ENCODE measurements around the gene IRS2.
A peak's percentile ranks its signal among the peaks of the same experiment; 100 is the strongest.
"Not testable (repeated sequence)": the region's sequence is repeated elsewhere in the genome, so short reads cannot be mapped to it uniquely, and the experiment has no call there.

Gene IRS2

DNA sequence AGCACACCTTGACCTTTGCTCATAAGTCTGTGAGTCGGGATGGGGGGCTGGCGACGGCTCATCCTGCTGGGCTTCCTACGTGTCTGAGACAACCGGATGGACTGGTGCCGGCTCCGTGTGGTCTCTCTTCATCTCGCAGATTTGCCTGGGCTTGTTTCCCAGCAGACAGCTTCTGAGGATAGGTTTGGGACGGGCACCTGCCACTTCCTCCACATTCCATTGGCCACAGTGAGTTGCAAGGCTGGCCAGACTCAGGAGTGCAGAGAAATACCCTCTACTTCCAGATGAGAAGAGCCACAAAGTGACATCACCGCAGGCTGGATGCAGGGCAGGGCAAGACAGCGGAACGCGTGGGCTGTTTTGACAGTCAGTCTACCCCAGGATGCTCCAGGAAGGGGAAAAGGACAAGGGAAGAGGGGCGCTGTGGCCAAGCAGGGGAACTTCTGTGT is 48.1 kb downstream of the IRS2 start:
- no peaks in the 10 kb centered on the region for H3K27me3 ChIP-seq (ENCODE audit: insufficient read depth, low read length)
- no peaks in the 10 kb centered on the region for H3K4me1 ChIP-seq (ENCODE audit: insufficient read depth, low read length)
- no peak overlapping the region for H3K4me3 ChIP-seq (ENCODE audit: low read length)
- H2AFZ ChIP-seq (ENCODE audit: low read depth, low read length), result no peak overlapping the region
- H3K9me3 ChIP-seq (ENCODE audit: low read length), result no peaks in the 10 kb centered on the region
- no peaks in the 10 kb centered on the region for H3K36me3 ChIP-seq (ENCODE audit: insufficient read depth, low read length)

DNA sequence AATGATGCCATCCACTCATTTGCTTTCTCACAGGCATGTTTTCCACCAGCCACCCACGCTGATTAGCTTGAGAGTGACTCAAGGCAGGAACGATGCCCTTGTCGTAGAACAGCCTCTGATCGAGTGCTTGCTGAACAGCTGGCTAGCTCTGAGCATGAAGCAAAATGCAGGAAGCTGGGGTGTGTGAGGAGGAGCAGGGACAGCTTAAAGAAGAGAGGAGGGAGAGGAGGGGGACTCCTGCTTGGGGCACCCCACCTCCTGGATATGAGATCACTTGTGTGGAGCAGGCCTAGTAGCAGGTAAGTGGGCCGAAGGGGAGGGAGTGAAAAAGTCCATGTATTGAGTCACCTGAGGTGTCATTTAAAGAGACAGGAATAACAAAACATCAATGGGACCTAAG is 48.8 kb downstream of the IRS2 start:
- H2AFZ ChIP-seq (ENCODE audit: low read depth, low read length), result no peak overlapping the region
- H3K4me1 ChIP-seq (ENCODE audit: insufficient read depth, low read length), result no peaks in the 10 kb centered on the region
- H3K9me3 ChIP-seq (ENCODE audit: low read length), result no peaks in the 10 kb centered on the region
- H3K27me3 ChIP-seq (ENCODE audit: insufficient read depth, low read length), result no peaks in the 10 kb centered on the region
- H3K4me3 ChIP-seq (ENCODE audit: low read length), result no peak overlapping the region
- H3K36me3 ChIP-seq (ENCODE audit: insufficient read depth, low read length), result no peaks in the 10 kb centered on the region

DNA sequence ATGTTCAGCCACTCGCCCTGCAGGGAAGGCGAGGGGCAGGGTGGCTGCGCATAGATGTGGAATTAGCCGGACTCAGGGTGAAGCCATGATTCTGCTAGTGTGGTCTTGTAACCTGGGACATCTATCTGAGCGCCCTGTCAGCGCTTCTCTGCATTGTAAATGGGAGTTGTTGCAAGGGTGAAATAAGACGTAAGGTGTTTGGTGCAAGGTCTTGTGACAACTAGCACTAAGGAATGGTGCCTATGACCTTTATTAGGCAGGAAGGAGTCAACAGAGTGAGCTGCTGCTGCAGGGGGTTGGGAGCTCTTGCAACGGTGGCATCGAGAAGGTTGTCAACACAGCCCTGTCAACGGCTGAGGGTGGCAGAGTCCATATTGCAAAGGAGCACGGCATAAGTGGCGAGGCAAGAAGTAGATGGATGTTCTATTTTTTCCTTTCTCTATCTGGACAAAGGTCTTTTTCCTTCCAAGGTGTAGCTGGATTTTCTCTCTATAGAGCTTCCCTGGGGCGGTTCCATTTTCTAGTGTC is 49.3 kb downstream of the IRS2 start:
- Histone ChIP-seq H3K27me3 (ENCODE audit: insufficient read depth, low read length) (no peaks in the 10 kb centered on the region), H3K36me3 (ENCODE audit: insufficient read depth, low read length) (no peaks in the 10 kb centered on the region), H3K4me3 (ENCODE audit: low read length) (no peak overlapping the region), H3K9me3 (ENCODE audit: low read length) (no peaks in the 10 kb centered on the region), H2AFZ (ENCODE audit: low read depth, low read length) (no peak overlapping the region), H3K4me1 (ENCODE audit: insufficient read depth, low read length) (no peaks in the 10 kb centered on the region)

DNA sequence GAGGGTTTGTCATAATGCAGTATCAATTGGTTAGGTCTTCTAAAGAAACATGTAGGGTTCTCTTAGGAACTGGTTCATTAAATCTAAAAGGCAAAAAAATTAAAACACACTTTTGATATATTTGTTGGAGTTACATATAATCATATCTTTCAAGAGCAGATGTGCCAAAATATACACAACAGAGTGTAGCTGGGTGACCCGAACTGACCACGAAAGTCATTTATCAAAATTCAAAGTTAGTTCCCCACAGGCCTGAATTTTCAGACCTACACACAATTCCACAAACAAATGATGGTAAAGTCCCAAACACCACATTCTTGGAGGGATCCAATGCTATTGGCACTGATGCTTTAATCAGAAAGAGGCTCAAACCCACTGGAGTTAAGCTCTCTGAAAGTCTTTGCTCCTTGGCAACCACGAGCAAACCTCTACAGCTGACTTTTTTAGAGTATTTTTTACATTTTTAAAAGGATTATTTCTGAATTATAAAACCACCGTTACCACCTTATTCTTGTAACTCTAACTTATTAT is 50.9 kb downstream of the IRS2 start:
- Histone ChIP-seq H3K9me3 (ENCODE audit: low read length) (no peaks in the 10 kb centered on the region), H3K36me3 (ENCODE audit: insufficient read depth, low read length) (no peaks in the 10 kb centered on the region), H3K4me3 (ENCODE audit: low read length) (no peak overlapping the region), H3K4me1 (ENCODE audit: insufficient read depth, low read length) (no peaks in the 10 kb centered on the region), H3K27me3 (ENCODE audit: insufficient read depth, low read length) (no peaks in the 10 kb centered on the region), H2AFZ (ENCODE audit: low read depth, low read length) (no peak overlapping the region)

DNA sequence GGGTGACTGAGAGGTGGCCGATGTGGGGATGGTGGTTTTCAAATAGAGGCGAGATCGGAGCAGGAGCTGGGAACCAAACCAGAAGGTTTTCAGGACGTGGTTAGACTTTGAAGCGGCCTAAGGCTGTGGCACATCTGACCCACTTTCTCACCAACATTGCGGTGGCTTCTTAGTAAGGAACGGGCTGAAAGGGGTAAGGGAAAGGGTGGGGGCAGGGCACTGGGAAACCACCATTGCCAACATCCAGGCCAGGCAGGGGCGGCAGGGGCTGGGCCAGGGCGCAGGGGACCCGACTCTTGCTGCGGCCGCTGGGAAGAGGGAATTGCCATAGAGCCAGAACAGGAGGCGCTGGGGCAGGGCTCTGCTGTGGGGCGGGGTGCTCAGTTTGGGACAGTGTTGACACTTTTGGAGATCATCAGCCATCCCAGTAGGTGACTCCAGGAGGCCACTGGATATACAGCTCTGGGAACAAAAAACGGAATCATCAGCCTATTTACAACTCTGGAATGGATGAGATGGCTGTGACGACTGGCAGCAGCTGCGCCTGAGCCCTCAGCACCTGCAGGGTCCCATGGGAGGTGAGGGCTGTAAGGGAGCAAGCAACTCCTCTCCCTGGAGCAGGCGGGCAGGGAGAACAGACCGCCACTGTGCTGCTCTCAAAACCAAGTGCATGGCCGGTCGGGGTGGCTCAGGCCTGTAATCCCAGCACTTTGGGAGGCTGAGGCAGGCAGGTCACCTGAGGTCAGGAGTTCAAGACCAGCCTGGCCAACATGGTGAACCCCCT is 52.2 kb downstream of the IRS2 start:
- H2AFZ ChIP-seq (ENCODE audit: low read depth, low read length), result no peak overlapping the region
- H3K4me1 ChIP-seq (ENCODE audit: insufficient read depth, low read length), result peaks cover 6% of the 10 kb centered on the region
- H3K27me3 ChIP-seq (ENCODE audit: insufficient read depth, low read length), result no peaks in the 10 kb centered on the region
- H3K9me3 ChIP-seq (ENCODE audit: low read length), result no peaks in the 10 kb centered on the region
- no peaks in the 10 kb centered on the region for H3K36me3 ChIP-seq (ENCODE audit: insufficient read depth, low read length)
- no peak overlapping the region for H3K4me3 ChIP-seq (ENCODE audit: low read length)

DNA sequence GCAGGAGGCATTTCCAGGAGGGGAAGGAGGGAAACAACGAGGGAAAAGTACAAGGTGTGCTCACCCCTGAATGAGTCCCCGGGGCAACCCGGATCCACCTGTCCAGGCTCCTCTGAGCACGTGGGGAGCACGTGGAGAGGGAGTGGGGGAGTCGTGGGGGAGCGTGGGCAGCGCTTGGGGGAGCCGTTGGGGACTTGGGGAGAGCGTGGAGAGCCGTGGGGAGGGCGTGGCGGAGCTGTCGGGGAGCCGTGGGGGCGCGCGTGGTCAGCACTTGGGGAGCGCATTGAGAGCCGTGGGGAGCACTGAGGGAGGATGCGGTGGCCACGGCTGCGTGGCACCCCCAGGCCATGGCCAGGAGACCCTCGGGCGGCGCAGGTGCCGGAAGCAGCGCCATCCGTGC is 52.8 kb downstream of the IRS2 start:
- Histone ChIP-seq H3K27me3 (ENCODE audit: insufficient read depth, low read length) (no peaks in the 10 kb centered on the region), H2AFZ (ENCODE audit: low read depth, low read length) (no peak overlapping the region), H3K36me3 (ENCODE audit: insufficient read depth, low read length) (no peaks in the 10 kb centered on the region), H3K9me3 (ENCODE audit: low read length) (no peaks in the 10 kb centered on the region), H3K4me3 (ENCODE audit: low read length) (no peak overlapping the region), H3K4me1 (ENCODE audit: insufficient read depth, low read length) (peaks cover 13% of the 10 kb centered on the region)

GRCh38 chr13:109732470-109733170 is 53.8 kb downstream of the IRS2 start:
- peaks cover 13% of the 10 kb centered on the region for H3K4me1 ChIP-seq (ENCODE audit: insufficient read depth, low read length)
- H2AFZ ChIP-seq (ENCODE audit: low read depth, low read length); H3K27me3 ChIP-seq (ENCODE audit: insufficient read depth, low read length); H3K9me3 ChIP-seq (ENCODE audit: low read length); H3K36me3 ChIP-seq (ENCODE audit: insufficient read depth, low read length); H3K4me3 ChIP-seq (ENCODE audit: low read length): not testable (repeated sequence)

DNA sequence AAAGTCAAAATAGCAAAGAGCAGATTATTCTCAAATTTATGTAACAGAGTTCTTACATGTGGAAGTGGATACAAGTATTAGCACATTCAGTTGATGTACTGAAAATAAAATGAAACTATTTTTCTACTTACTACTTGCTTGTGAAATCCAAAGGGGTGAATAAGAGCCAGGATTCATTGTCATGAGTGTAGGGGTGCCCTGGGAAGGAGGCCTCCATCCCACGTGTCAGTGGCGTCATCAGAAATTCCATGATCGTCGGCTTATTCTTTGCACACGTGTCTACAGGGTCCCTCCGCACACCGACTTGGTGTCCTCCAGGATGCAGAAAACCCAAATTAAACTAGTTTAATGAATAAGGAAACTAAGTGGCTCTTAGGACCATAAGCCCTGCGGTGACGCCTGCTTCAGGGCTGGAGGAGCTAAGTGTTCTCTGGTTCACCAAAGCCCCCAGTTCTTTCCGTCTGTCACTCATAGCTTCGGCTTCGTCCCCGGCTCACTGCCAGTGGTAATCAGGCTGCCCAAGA is 55.5 kb downstream of the IRS2 start:
- H3K36me3 ChIP-seq (ENCODE audit: insufficient read depth, low read length), result no peaks in the 10 kb centered on the region
- no peak overlapping the region for H3K4me3 ChIP-seq (ENCODE audit: low read length)
- H2AFZ ChIP-seq (ENCODE audit: low read depth, low read length), result no peak overlapping the region
- no peaks in the 10 kb centered on the region for H3K27me3 ChIP-seq (ENCODE audit: insufficient read depth, low read length)
- H3K9me3 ChIP-seq (ENCODE audit: low read length), result no peaks in the 10 kb centered on the region
- H3K4me1 ChIP-seq (ENCODE audit: insufficient read depth, low read length), result peaks cover 13% of the 10 kb centered on the region

DNA sequence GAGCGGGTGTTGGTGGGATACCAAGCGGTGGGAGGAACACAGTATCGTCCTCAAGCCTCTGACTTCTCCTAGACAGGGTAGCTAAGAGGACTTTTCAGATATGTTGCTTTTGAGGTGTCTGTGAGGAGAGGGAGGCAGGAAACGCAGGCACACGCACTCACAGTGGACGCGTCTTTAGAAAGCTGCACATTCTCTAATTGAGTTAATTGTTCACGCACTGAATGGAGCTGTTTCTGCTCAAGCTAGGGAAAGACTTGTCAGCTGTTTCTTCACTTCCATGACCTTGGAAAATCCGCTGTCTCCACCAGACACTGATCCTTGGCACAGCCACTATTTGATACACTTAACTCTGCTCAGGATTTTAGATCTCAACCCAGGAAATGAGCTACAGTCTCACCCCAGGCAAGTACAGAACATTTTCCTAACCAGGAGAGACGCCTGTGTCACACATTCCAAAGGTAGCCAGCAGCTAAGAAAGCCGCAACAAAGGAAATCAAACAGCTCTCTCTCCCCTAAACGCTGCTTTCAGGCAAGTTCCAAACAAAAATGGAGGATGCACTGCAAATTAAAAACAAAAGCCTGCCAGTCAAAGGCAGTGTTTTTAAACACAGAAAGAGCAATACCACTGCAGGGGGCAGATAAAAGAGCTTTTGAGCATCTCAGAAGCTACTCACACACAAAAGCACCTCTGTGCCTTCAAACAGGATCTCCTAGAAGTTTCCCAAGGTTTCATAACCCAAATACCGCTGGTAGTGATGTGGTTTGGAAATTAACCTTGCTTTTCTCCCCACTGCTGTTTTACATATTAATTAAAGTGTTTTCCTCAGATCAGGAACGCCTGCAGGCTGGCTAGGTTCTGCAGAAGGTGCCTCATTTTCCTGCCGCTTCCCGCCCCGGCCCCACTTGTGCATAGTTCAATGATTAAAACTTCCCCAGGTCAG is 57.3 kb downstream of the IRS2 start:
- Histone ChIP-seq H3K4me3 (ENCODE audit: low read length) (no peak overlapping the region), H2AFZ (ENCODE audit: low read depth, low read length) (peak overlapping the region; percentile 66), H3K27me3 (ENCODE audit: insufficient read depth, low read length) (no peaks in the 10 kb centered on the region), H3K36me3 (ENCODE audit: insufficient read depth, low read length) (no peaks in the 10 kb centered on the region), H3K4me1 (ENCODE audit: insufficient read depth, low read length) (peaks cover 13% of the 10 kb centered on the region), H3K9me3 (ENCODE audit: low read length) (no peaks in the 10 kb centered on the region)

GRCh38 chr13:109728061-109728460 is 58.3 kb downstream of the IRS2 start:
- no peak overlapping the region for H2AFZ ChIP-seq (ENCODE audit: low read depth, low read length)

DNA sequence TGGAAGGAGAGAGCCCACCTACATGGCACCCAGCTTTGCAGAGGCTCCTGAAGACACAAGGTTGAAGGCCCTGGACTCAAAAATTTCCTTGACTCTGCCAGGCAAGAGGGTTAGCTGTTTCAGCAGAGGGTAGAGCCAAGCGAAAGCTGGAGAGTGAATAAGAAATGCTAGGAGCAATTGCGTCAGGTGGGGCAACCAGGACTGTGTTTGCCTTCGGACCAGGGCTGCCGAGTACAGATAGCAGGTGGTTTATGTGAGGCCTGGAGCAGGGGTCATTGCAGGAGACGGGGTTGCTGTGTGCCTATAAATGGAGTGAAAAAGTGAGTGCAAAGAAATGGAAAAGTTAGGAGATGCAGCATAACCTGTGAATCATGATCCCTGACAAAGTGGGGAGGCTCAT is 59.1 kb downstream of the IRS2 start:
- H3K36me3 ChIP-seq (ENCODE audit: insufficient read depth, low read length), result no peaks in the 10 kb centered on the region
- H2AFZ ChIP-seq (ENCODE audit: low read depth, low read length), result no peak overlapping the region
- H3K27me3 ChIP-seq (ENCODE audit: insufficient read depth, low read length), result no peaks in the 10 kb centered on the region
- H3K9me3 ChIP-seq (ENCODE audit: low read length), result no peaks in the 10 kb centered on the region
- peaks cover 13% of the 10 kb centered on the region for H3K4me1 ChIP-seq (ENCODE audit: insufficient read depth, low read length)
- no peak overlapping the region for H3K4me3 ChIP-seq (ENCODE audit: low read length)

More at GRCh38 chr13:109728061-109728460, 58.3 kb downstream of the IRS2 start:
- no peaks in the 10 kb centered on the region for H3K36me3 ChIP-seq (ENCODE audit: insufficient read depth, low read length)
- peaks cover 13% of the 10 kb centered on the region for H3K4me1 ChIP-seq (ENCODE audit: insufficient read depth, low read length)
- H3K9me3 ChIP-seq (ENCODE audit: low read length), result no peaks in the 10 kb centered on the region
- no peak overlapping the region for H3K4me3 ChIP-seq (ENCODE audit: low read length)
- no peaks in the 10 kb centered on the region for H3K27me3 ChIP-seq (ENCODE audit: insufficient read depth, low read length)

GRCh38 chr13:109725995-109726637 is 60.3 kb downstream of the IRS2 start:
- peaks cover 13% of the 10 kb centered on the region for H3K4me1 ChIP-seq (ENCODE audit: insufficient read depth, low read length)
- H3K4me3 ChIP-seq (ENCODE audit: low read length), result no peak overlapping the region

More at GRCh38 chr13:109725995-109726637, 60.3 kb downstream of the IRS2 start:
- Histone ChIP-seq H2AFZ (ENCODE audit: low read depth, low read length) (no peak overlapping the region), H3K36me3 (ENCODE audit: insufficient read depth, low read length) (no peaks in the 10 kb centered on the region), H3K27me3 (ENCODE audit: insufficient read depth, low read length) (no peaks in the 10 kb centered on the region), H3K9me3 (ENCODE audit: low read length) (no peaks in the 10 kb centered on the region)
